A549 (cell line): ENCODE results near the gene PON2.

ENCODE experiments used
- BHLHE40 ChIP-seq: IDR thresholded peaks from 2 replicates; pipeline ENCODE4 v1.6.1; 2012; ENCODE audit warnings: low read depth, low read length, inconsistent platforms
- CTCF ChIP-seq: fragments of >200 bp; sonication (Bioruptor Twin); formaldehyde crosslinking; IDR thresholded peaks from 3 replicates; pipeline ENCODE4 v1.5.1; 2016
- EP300 ChIP-seq, 2 experiments: fragments of >200 bp; sonication (Bioruptor Twin); formaldehyde crosslinking; IDR thresholded peaks; 2 replicates in 1 of 2; 3 replicates in 1 of 2; pipeline ENCODE4 v1.6.1; 2016 to 2017
- GATA3 ChIP-seq: IDR thresholded peaks from 2 replicates; pipeline ENCODE4 v1.6.1; 2012; ENCODE audit warnings: borderline replicate concordance
- MAX ChIP-seq: IDR thresholded peaks from 2 replicates; pipeline ENCODE4 v1.6.1; 2012
- NPAS2 ChIP-seq: fragments of 250-450 bp; sonication (Bioruptor Pico); IDR thresholded peaks from 2 replicates; pipeline ENCODE4 v1.8.0; 2022; ENCODE audit warnings: mild to moderate bottlenecking, moderate library complexity, borderline replicate concordance
- NR3C1 ChIP-seq: fragments of >200 bp; sonication (Bioruptor Twin); formaldehyde crosslinking; IDR thresholded peaks from 3 replicates; pipeline ENCODE4 v1.6.1; 2017
- POLR2A ChIP-seq: IDR thresholded peaks from 2 replicates; pipeline ENCODE4 v1.6.1; 2012; ENCODE audit warnings: mild to moderate bottlenecking, low read length
- REST ChIP-seq: fragments of 200-600 bp; sonication (generic); IDR thresholded peaks from 2 replicates; pipeline ENCODE4 v1.6.1; 2016; ENCODE audit warnings: antibody characterized with exemption, mild to moderate bottlenecking, moderate library complexity

- no peak for TF ChIP-seq NR3C1
- TF ChIP-seq POLR2A = no peak
- TF ChIP-seq CTCF = no peak
- no peak for TF ChIP-seq REST
- no peak for TF ChIP-seq GATA3
- TF ChIP-seq NPAS2 = no peak
- no peak for TF ChIP-seq BHLHE40
- TF ChIP-seq EP300 (IDR thresholded peaks at IDR 0.05) = no peak
- TF ChIP-seq MAX = no peak
Observed at GRCh38 chr7:95446618-95447017, 11.8 kb upstream of the PON2 start.
